Common myeloid progenitor, CD34-positive (primary cell): ENCODE measurements around the gene PTPRM.

Source experiments
- CTCF ChIA-PET: fragments of 350-600 bp; sonication (Branson Sonifier 250); formaldehyde crosslinking; loops from one replicate; lab custom pipeline; 2021; ENCODE audit warnings: antibody characterized with exemption; lab: Charles Lee
- POLR2A ChIA-PET: fragments of 350-600 bp; sonication (Branson Sonifier 250); formaldehyde crosslinking; loops from one replicate; lab custom pipeline; 2021; ENCODE audit warnings: antibody characterized with exemption; lab: Charles Lee
- DNase-seq, 3 donors: peaks; one replicate each; pipeline versions ENCODE4 v3.0.0 to v3.0.0-alpha.2; 2013
- H3K27ac ChIP-seq, 2 experiments: 1 replicate in 1 of 2; 2 replicates in 1 of 2; pipeline ENCODE4 v1.7.0; 2013; ENCODE audit warnings: inconsistent platforms in 2 of 2, low read length in 2 of 2, mild to moderate bottlenecking in 2 of 2, low read depth in 1 of 2, moderate library complexity in 1 of 2; ENCODE audit not compliant: severe bottlenecking in 2 of 2, insufficient read depth in 1 of 2, poor library complexity in 1 of 2
- H3K27me3 ChIP-seq, 5 experiments: replicated peaks in 2 of 5; 1 replicate in 3 of 5; 2 replicates in 2 of 5; pipeline versions ENCODE4 v1.6.1 to v1.7.0; 2013; ENCODE audit warnings: low read length in 4 of 5, mild to moderate bottlenecking in 2 of 5, moderate library complexity in 2 of 5, inconsistent platforms in 1 of 5; ENCODE audit not compliant: insufficient read depth in 5 of 5, control insufficient read depth in 4 of 5
- H3K36me3 ChIP-seq, 4 experiments: 1 replicate in 2 of 4; 2 replicates in 2 of 4; pipeline versions ENCODE4 v1.6.1 to v1.7.0; 2013; ENCODE audit warnings: low read length in 3 of 4, control low read depth in 1 of 4, mild to moderate bottlenecking in 1 of 4; ENCODE audit not compliant: control insufficient read depth in 4 of 4, insufficient read depth in 4 of 4
- H3K4me1 ChIP-seq, 4 experiments: 1 replicate in 3 of 4; 2 replicates in 1 of 4; pipeline versions ENCODE4 v1.6.1 to v1.7.1; 2013; ENCODE audit warnings: low read length in 3 of 4, mild to moderate bottlenecking in 3 of 4, control low read depth in 1 of 4, inconsistent platforms in 1 of 4, moderate library complexity in 1 of 4; ENCODE audit not compliant: control insufficient read depth in 4 of 4, insufficient read depth in 4 of 4; ENCODE audit errors: control extremely low read depth in 1 of 4
- H3K4me3 ChIP-seq, 7 experiments: 1 replicate in 4 of 7; 2 replicates in 3 of 7; pipeline versions ENCODE4 v1.5.1 to v1.7.0; 2013; ENCODE audit warnings: mild to moderate bottlenecking in 7 of 7, low read length in 6 of 7, moderate library complexity in 6 of 7, inconsistent platforms in 2 of 7, low read depth in 2 of 7, control low read depth in 1 of 7; ENCODE audit not compliant: insufficient read depth in 4 of 7, control insufficient read depth in 1 of 7; ENCODE audit errors: extremely low read depth in 1 of 7
- H3K9me3 ChIP-seq, 5 experiments: 1 replicate in 4 of 5; 2 replicates in 1 of 5; pipeline versions ENCODE4 v1.6.1 to v1.7.1; 2013; ENCODE audit warnings: low read length in 4 of 5, mild to moderate bottlenecking in 2 of 5, inconsistent platforms in 1 of 5, low read depth in 1 of 5, moderate library complexity in 1 of 5; ENCODE audit not compliant: control insufficient read depth in 4 of 5, insufficient read depth in 2 of 5; ENCODE audit errors: control extremely low read depth in 1 of 5
- WGBS: methylation state at CpG from one replicate; pipeline ENCODE4 v1.1.5; 2013; ENCODE audit not compliant: insufficient coverage; 5-methylcytosine and 5-hydroxymethylcytosine counted together

Gene PTPRM

GRCh38 chr18:7532942-7533341, 34.2 kb upstream of the PTPRM start:
- DNase-seq = no peak
- WGBS = 100% methylated on average over 3 of the region's 4 CpGs
- no peak overlapping the region for H3K4me3 ChIP-seq
- CTCF ChIA-PET = no interaction called here
- POLR2A ChIA-PET = no interaction called here
- no peaks in the 10 kb centered on the region for H3K4me1 ChIP-seq
- peaks cover 0 to 6% (median 0%) of the 10 kb centered on the region in 5 experiments for H3K9me3 ChIP-seq
- H3K27me3 ChIP-seq = no peaks in the 10 kb centered on the region
- no peak overlapping the region for H3K27ac ChIP-seq
- no peaks in the 10 kb centered on the region for H3K36me3 ChIP-seq

DNA sequence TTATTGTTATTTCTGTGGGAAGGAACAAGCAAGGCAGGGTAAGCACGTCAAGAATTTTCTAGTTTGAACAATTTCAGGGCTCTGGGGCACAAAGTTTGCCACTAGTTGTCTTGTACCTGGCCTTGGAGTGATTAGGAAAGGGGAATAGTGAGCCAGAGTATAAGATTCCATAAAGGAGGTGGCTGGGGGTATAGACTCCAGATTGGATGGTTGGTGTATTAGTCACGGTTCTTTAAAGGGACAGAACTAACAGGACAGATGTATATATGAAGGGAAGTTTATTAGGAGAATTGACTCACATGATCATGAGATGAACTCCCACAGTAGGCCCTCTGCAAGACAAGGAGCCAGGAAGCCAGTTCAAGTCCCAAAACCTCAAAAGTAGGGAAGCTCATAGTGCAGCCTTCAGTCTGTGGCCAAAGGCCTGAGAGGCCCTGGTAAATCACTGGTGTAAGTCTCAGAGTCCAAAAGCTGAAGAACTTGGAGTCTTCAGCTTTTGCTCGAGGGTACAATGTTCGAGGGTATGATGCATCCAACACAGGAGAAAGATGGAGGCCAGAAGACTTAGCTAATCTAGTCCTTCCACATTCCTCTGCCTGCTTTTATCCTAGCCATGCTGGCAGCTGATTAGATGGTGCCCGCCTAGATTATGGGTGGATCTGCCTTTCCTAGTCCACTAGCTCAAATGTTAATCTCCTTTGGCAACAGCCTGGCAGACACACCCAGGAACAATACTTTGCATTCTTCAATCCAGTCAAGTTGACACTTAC, 31.5 kb upstream of the PTPRM start:
- Histone ChIP-seq H3K9me3 (peaks cover 0 to 6% (median 0%) of the 10 kb centered on the region in 5 experiments), H3K4me1 (no peaks in the 10 kb centered on the region), H3K27me3 (no peaks in the 10 kb centered on the region), H3K36me3 (no peaks in the 10 kb centered on the region), H3K27ac (no peak overlapping the region), H3K4me3 (no peak overlapping the region)
- CTCF ChIA-PET = interaction anchor here (0.9 kb wide), 1 partner anchor 32 kb away, joined by 3 read pairs; the partner anchor contains the start of gene PTPRM
- WGBS = 100% methylated on average over 5 of the region's 5 CpGs
- DNase-seq = no peak
- POLR2A ChIA-PET = no interaction called here

GRCh38 chr18:7537145-7537544, 30.0 kb upstream of the PTPRM start:
- WGBS = no CpG with 5 or more reads among the region's 1 CpG

DNA sequence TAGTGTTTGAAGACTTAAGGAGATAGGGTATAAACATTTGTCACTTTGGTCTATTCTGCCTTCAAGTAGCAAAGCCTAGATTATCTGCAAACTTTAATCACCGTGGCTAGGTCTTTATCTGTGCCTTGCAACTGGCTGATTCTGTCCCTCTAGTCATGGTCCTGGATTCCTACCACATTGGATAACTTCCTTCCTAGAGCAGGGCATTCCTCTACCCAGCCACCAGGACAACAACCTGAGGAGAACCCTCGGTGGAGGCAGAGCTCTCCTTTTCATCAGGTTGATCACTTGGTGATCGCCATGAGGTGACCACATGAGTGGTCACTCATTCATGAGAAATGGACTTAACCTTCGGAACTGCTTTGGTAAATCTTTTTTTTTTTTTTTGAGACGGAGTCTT, 25.3 kb upstream of the PTPRM start:
- Histone ChIP-seq H3K4me1 (no peaks in the 10 kb centered on the region), H3K27me3 (no peaks in the 10 kb centered on the region), H3K27ac (no peak overlapping the region), H3K36me3 (no peaks in the 10 kb centered on the region), H3K9me3 (peaks cover 0 to 4% (median 0%) of the 10 kb centered on the region in 5 experiments), H3K4me3 (no peak overlapping the region)
- 94% methylated on average over 3 of the region's 5 CpGs for WGBS
- CTCF ChIA-PET = no interaction called here
- no peak for DNase-seq
- POLR2A ChIA-PET = no interaction called here

More at GRCh38 chr18:7537145-7537544, 30.0 kb upstream of the PTPRM start:
- ChIA-PET POLR2A (no interaction called here), CTCF (no interaction called here)
- DNase-seq = no peak
- H3K9me3 ChIP-seq = peaks cover 0 to 4% (median 0%) of the 10 kb centered on the region in 5 experiments
- no peak overlapping the region for H3K27ac ChIP-seq
- H3K4me3 ChIP-seq = no peak overlapping the region
- H3K27me3 ChIP-seq = no peaks in the 10 kb centered on the region
- H3K4me1 ChIP-seq = no peaks in the 10 kb centered on the region
- H3K36me3 ChIP-seq = no peaks in the 10 kb centered on the region

DNA sequence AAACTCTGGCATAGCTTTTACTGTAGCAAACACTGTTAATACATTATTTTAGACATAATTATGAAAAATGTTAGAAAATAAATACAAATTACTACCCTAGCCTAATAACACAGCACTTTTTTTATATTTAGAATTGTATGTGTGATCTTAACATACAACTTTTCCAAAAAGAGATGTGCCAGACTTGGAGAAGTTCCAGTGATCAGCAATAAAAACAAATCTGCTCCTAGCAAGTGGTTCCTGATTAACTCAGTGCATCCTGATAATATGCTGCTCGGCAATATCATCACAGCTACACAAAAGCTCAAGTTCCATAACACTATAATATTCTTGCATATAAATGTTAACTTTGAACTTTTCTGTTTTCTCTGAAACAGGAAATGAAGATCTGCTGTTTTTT, 22.4 kb upstream of the PTPRM start:
- H3K27ac ChIP-seq = no peak overlapping the region
- H3K36me3 ChIP-seq = no peaks in the 10 kb centered on the region
- 100% methylated on average over 1 of the region's 1 CpG for WGBS
- DNase-seq = no peak
- ChIA-PET POLR2A (no interaction called here), CTCF (no interaction called here)
- no peaks in the 10 kb centered on the region for H3K4me1 ChIP-seq
- H3K4me3 ChIP-seq = no peak overlapping the region
- H3K9me3 ChIP-seq = no peaks in the 10 kb centered on the region
- H3K27me3 ChIP-seq = no peaks in the 10 kb centered on the region

DNA sequence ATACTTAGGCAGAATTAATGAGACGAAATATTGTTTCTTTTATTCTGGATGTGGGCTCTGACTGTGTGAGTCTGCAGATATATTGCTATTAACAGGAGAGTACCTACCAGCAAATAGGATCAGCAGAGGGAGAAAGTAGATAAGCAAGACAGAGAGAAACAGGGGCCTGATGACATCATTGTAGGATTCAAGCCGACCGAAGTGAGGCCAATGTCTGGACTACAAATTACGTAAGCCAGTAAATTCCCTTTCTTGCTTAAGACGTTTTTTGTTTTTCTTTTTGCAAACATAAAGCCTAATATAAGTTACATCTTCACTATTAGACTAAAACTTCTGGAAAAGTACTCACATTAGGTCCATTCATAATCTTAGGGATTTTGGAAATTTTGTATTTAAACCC, 21.4 kb upstream of the PTPRM start:
- CTCF ChIA-PET = no interaction called here
- no peak overlapping the region for H3K27ac ChIP-seq
- no peaks in the 10 kb centered on the region for H3K27me3 ChIP-seq
- DNase-seq = no peak
- H3K4me1 ChIP-seq = no peaks in the 10 kb centered on the region
- WGBS = 100% methylated on average over 4 of the region's 5 CpGs
- POLR2A ChIA-PET = no interaction called here
- no peaks in the 10 kb centered on the region for H3K36me3 ChIP-seq
- H3K9me3 ChIP-seq = no peaks in the 10 kb centered on the region
- H3K4me3 ChIP-seq = no peak overlapping the region

DNA sequence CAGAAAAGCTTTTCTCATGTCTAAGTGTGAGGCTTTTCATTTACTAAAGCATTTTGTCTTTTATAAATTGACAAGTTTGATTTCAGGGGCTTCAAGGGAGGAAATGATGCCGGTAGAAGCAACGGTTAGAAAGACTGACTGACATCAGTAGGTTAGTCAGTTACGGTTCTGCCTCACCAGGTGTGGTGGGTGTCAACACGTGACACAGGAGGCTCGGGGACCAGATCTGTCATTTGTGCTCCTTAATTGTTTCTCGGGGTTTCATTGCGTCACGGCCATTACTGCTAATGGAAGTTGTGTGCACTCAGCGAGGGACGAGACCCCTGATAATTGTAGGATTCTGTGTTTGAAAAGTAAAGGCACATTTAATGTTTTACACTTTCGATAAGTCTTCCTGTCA, 18.9 kb upstream of the PTPRM start:
- no peaks in the 10 kb centered on the region for H3K36me3 ChIP-seq
- no peak overlapping the region for H3K27ac ChIP-seq
- no peak for DNase-seq
- H3K27me3 ChIP-seq = no peaks in the 10 kb centered on the region
- ChIA-PET POLR2A (no interaction called here), CTCF (no interaction called here)
- no peak overlapping the region for H3K4me3 ChIP-seq
- WGBS = 97% methylated on average over 8 of the region's 11 CpGs
- no peaks in the 10 kb centered on the region for H3K4me1 ChIP-seq
- no peaks in the 10 kb centered on the region for H3K9me3 ChIP-seq
